Cerebellar nuclear complex (tissue), 1 donor: Measurements from ENCODE around the gene STK40.
A peak's percentile ranks its signal among the peaks of the same experiment; 100 is the strongest.

Source experiments
- DNase-seq, 2 experiments: peaks; one replicate each; lab custom pipeline; 2025; lab: John Stamatoyannopoulos, UW

The STK40 gene, protein sequence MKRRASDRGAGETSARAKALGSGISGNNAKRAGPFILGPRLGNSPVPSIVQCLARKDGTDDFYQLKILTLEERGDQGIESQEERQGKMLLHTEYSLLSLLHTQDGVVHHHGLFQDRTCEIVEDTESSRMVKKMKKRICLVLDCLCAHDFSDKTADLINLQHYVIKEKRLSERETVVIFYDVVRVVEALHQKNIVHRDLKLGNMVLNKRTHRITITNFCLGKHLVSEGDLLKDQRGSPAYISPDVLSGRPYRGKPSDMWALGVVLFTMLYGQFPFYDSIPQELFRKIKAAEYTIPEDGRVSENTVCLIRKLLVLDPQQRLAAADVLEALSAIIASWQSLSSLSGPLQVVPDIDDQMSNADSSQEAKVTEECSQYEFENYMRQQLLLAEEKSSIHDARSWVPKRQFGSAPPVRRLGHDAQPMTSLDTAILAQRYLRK

DNA sequence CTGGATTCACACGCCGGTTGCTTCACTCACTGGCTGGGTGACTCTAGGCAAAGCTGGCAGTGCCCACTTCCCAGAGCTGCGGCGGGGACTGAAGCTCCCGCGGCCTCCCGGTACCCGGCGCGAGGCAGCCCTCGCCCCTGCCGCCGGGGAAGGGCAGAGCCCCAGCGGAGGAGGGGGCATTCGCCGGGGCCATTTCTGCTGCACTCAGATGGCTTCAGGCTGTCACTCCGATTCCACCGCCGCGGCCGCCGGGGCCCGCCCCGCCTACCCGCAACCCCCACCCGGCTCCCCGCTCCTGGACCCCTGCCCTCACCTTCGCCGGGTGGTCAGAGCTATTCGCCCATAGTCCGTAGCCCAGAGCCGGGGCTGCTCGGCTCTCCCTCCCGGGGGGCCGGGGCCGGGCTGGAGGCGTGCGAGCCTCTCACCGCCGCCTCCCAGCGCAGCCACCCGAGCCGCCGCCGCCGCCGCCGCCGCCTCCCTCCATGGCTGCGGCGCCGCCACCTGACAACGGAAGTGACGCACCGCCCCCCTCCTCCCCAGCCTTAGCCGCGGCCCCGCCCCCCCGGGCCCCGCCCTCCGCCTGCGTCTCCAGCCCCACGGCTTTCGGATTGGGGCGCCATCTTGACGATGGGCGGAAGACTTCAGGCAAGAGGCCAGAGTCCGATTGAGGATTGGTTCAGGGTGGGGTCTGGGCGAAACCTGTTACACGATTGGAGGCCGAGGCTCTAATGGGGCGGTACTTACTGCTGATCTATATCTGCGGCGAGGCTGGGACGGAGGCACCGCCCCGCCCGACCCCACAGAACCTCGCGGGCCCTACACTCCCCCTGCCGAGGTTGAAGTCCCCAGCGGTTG is at the start of gene STK40:
Gene STK40 (minus strand): TSS at position 515 of the 855 bp plus-strand sequence. CDS start 24,592 bp downstream, outside the sequence.
- DNase-seq, result peak; percentile 91 to 95

DNA sequence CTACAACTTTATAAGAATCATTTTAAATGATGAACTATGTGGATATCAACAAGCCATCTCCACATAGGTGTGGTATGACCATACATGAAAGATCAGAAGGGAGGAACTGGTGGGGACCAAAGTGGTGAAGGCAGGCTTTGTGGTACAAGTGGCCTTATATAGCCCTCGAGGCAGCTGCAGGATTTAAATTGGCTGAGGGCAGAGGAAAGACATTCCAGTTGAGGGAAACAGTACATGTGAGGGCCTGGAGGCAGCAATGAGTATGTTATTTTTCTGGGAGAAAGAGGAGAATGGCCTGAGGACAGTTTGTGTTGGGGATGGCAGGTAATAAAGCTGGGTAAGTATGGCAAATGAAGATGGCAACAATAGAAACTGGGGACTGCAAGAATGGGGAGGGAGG is 47.4 kb upstream of the STK40 start:
- no peak for DNase-seq

- no peak for DNase-seq
Observed at GRCh38 chr1:36432616-36433015, 46.9 kb upstream of the STK40 start.

GRCh38 chr1:36425791-36426190 is 40.1 kb upstream of the STK40 start:
- DNase-seq, result no peak

- no peak for DNase-seq
Observed at GRCh38 chr1:36421649-36422048, 35.9 kb upstream of the STK40 start.

DNA sequence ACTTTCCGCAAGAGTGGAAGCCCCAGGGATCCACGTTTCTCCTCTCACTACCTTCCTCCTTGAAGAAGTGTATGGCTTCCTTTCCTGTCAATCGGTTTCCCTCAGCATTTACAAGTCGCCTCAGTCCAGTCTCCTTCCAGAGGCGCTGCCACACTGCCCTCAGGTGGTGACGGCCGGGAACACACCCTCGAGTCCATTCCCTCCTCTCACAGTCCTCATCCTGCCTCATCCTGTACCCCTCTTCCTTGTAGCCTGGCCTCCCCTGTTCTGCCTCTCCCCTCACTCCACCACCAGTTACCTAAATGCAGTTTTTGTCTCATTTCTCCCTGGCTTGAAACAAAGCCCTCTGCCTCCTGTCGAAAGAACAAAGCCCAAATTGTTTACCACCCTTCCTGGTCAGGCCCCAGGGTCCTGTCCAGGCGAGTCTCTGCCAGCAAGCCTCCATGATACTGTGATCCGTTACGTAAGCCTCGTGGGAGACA is 35.2 kb upstream of the STK40 start:
- peak in 1 of 2 experiments; percentile 59 for DNase-seq

DNA sequence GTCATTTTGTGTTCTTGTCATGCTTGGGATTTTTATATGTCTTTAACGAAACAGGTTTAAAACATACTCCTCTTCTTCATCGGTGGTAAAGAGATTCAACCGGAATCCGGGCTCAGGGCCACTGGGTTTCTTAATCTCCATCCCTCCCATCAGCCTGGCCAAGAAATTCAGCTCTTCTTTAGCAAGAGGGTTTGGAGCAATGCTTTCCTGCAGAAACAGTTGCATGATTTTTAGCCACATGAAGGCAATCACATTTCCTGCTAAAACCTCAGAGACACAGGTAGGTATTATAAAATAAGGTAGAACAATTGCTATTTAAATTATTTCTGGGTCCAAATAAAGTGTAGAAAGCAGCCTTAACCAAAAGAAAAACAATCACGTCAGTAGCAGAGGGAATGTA is 34.7 kb upstream of the STK40 start:
- no peak for DNase-seq

DNA sequence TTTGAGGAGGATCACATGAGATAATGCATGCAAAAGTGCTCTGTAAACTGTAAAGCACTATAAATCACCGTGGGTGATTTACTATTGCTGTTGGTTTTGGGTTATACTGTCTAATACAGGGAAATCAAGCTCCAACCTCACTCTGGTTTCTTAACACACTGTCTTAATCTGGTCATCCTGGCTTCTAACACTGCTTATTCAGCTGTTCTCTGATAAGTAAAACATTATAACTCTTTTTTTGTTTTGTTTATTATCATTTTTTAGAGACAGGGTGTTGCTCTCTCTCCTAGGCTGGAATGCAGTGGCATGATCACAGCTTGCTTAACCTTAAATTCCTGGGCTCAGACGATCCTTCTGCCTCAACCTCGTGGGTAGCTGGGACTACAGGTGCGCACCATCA is 33.8 kb upstream of the STK40 start:
- no peak for DNase-seq

DNA sequence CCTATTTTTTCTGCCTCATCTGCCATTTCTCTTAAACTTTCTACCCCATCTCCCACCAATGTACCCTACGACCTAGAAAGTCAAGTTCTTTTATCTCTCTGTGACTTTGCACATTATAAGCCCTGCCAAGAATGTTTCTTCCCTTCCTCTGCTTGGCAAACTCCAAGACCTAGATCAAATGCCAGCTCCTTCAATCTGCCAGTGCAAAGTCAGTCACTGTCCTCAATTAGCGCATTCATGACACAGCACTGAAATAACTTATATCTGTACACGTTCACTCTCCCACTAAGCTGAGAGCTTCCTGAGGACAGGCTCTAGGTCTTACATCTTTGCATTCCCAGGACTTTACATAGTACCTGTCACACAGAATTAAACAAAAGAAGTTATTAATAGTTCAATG is 33.4 kb upstream of the STK40 start:
- no peak for DNase-seq

DNA sequence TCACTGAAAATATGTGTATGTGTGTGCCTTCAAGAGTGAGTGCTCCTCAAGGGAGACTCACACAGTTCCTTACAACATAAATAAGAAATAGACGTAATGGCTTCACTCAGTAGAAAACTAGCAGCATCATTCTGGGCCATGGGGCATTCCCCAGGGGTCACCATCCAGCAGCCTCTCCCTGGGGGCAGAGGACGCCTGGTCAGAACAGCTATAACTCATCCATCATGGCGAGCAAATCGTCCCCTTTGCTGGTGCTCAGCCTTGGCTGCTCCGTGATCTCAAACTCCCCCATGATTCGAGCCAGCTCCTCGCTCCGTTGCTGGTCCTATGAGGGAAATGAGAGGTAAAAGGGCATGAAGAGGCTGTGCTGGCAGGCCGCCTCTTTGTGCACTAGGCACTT is 32.2 kb upstream of the STK40 start:
- no peak for DNase-seq

- DNase-seq, result no peak
Observed at GRCh38 chr1:36415661-36416326, 30.1 kb upstream of the STK40 start.

GRCh38 chr1:36414384-36414783 is 28.7 kb upstream of the STK40 start:
- DNase-seq, result no peak

- no peak for DNase-seq
Observed at GRCh38 chr1:36411674-36412648, 26.2 kb upstream of the STK40 start.

DNA sequence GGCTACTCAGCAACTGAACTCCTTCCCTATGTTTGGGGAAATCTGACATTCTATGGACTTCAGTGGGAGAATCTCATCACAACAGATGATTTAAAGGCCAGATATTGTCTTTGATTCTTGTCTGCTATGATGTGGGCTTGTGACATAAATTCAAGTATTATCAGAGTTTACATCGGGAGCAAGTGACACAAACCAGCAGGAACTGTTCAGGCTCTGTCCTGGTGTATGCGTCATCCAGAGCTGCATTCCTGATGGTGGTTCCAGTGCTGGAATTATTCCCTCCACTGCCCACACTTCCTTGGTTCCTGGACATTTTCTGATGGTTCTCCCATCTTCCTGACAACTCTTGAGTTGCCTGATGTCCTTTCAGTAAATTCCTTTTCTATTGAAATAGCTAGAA is 22.8 kb upstream of the STK40 start:
- no peak for DNase-seq

- DNase-seq, result no peak
Observed at GRCh38 chr1:36406440-36406839, 20.7 kb upstream of the STK40 start.

- DNase-seq, result no peak
Observed at GRCh38 chr1:36402504-36402890, 16.8 kb upstream of the STK40 start.

GRCh38 chr1:36401602-36402503 is 16.1 kb upstream of the STK40 start:
- DNase-seq, result no peak

- DNase-seq, result no peak
Observed at GRCh38 chr1:36400825-36401601, 15.3 kb upstream of the STK40 start.

DNA sequence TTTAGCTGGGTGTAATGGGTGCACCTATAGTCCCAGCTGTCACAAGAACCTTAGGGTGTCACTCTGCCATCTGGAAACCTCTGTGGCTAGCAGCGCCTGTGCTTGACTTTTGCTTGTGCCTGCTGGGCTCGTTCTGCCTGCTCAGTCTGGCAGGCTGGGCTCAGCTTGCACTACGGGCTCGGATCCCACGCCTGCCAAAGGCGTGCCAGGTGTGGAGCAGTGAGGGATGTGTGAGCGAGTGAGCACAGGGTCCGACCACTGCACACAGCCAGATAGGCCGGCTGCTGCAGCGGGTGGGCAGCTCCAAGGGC is 14.7 kb upstream of the STK40 start:
- DNase-seq, result no peak
